HG03025 (cell line): Measurements from ENCODE around the gene TBC1D22A.

Experiments
- ATAC-seq: cut with Tn5 transposase; IDR thresholded peaks from one replicate; pipeline ENCODE4 v1.9.1; 2021; ENCODE audit warnings: mild to moderate bottlenecking, moderate library complexity; ENCODE audit not compliant: unreplicated experiment, low FRiP score

TBC1D22A gene

DNA sequence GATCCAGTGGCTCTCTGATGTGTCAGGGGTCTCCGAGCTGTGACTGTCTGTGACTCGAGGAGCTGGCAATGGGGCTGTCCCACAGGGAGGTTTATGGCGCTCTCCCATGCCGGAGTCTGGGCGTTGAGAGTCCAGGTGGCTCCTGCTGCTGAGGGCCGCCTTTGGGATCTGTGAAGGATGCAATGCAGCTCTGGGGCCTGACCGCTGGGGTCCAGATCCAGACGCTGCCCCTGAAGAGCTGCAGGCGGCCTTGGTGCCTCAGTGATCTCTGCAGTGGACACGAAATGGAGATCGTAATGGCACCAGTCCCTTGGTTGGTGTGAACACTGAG lies 155.3 kb downstream of the TBC1D22A start:
- no peak for ATAC-seq

DNA sequence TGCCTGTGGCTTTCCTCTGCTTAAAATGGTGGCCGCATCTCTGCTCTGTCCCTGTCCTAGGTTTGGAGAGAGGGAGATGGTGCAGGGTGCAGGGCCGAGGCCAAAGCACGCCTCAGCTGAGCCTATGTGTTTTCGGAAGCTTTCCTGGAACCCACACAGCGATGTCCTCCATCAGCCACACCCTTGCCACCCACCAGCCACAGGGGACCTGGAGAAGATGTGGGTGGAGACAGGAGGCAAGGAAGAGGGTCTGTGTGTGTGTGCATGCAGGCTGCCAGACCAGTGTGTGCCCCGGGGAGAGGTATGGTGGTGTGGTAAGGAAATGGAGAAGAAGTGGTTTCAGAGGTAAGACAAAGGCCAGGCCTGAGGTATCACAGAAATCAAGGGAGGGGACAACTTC lies 155.7 kb downstream of the TBC1D22A start:
- ATAC-seq = no peak

DNA sequence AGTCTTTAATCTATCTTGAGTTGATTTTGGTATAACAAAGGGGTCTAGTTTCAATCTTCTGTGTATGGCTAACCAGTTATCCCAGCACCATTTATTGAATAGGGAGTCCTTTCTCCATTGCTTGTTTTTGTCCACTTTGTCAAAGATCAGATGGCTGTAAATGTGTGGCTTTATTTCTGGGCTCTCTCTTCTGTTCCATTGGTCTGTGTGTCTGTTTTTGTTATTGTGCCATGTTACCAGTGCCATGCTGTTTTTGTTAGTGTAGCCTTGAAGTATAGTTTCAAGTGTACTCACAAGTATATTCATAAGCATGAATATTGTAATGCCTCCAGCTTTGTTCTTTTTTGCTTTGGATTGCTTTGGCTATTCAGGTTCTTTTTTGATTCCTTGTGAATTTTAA lies 159.6 kb downstream of the TBC1D22A start:
- ATAC-seq = no peak

DNA sequence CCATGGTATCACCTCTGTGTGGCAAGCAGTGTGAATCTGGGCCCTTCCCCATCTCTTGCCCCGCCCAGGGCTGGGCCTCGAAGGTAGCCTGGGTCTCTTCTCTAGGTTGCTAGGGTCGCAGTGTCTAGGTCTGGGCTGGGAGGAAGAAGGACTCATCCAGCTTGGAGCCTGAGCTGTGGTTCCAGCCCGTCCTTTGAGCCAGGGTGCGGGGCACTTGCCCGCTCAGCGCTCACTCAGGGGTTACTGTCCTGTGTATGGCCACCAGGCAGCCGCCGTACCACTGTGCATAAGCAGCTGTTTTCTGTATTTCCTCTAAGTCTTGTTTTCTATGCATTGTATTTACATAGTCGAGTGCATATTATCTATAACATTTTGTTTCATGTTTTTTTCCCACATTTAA lies 160.9 kb downstream of the TBC1D22A start:
- ATAC-seq = no peak

DNA sequence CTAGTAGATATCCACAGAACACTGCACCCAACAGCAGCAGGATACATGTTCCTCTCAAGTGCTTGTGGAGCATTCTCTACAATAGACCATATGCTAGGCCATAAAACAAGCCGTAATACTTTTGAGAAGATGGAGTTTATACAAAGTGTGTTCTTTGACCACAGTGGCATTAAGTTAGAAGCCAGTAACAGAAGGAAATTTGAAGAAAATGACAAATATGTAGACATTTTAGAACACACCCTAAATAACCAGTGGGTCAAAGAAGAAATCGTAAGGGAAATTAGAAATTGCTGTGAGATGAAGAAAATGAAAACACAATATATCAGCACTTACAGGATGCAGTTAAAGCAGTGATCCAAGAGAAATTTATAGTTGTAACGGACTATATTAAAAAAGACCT lies 163.4 kb downstream of the TBC1D22A start:
- no peak for ATAC-seq

DNA sequence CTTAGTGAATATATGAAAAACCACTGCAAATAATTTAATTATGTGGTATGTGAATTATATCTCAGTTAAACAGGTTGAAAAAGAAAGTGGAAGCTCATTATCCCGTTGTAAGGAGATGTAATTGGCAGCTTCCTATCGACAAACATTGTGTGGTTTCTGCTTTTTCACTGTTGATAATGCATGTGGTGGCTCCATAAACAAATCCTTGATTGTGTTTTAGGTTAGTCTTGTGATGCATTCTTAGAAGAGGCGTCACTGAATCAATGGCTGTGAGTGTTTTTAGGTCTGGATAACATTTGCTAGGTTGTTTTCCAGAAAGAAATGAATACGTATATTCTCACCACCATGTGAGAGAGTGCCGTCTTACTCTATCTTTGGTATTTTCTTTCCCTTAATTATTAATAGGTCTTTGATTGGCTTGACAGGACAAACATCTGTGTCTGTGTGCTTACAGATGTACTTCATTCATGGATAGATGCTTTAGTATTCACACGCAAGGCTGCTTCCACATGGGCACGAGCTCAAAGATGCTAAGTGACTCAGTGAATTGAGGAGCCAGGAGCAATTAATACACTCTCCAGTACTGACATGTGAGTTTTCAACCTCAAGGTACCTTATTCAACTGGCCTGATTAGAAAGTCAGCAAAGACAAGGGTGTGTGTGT lies 166.7 kb downstream of the TBC1D22A start:
- ATAC-seq = no peak

DNA sequence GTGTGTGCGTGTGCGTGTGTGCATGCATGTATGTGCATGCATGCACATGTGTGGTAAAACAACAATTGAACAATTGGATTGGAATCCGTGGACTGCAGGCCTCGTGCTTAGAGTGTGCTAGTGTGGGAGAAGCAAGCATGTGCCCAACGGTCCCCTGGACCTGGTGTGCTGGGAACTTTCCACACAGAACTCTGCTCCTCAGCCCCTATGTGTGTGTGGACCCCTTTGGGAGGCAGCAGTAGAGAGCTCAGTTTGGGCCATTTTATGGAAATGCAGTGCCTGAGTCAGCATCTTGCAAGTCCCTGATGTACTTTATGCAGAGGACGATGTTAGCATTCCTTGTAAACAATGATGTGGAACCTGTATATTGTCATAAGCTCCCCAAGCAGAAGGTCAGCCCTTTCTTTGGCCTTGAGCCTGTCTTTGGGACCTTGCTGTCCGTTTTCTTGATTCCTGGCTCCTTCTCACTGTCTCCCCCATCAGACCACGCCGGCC lies 167.3 kb downstream of the TBC1D22A start:
- ATAC-seq = no peak

DNA sequence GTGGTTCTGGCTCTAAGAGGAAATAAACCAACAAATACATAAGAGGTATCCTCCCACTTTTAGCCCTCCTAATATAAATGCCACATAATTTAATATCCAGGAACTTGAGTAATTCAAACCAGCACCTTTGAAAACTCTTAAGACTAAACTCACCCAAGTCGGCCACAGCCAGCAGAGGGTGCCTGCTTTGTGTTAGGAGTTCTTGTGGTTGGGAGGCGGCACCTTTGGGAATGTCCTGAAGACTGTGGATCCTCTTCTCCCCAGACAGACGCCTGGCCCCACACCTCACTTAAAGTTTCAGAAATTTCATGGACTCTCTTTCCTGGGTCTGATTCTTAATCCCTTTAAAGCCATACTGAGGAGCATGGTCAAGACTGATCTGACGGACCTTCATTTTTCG lies 169.0 kb downstream of the TBC1D22A start:
- ATAC-seq = no peak

DNA sequence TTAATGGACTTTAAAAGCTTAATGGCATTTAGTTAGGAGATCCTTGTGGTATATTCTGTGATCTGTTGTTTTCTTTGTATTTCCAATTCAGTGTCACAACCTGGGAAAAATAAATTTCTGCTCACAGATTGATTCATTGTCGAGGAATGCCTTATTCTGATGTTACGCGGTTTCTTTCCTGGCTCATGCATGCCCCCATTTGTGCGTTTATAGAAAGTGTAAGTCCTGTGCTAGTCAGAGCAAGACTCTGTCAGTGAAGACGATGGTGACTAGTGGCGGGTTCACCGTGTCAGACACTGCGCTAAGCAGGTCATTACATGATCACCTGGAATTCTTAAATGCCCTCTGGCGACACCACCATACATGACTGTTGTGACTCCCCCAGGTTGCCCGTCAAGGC lies 169.4 kb downstream of the TBC1D22A start:
- no peak for ATAC-seq

DNA sequence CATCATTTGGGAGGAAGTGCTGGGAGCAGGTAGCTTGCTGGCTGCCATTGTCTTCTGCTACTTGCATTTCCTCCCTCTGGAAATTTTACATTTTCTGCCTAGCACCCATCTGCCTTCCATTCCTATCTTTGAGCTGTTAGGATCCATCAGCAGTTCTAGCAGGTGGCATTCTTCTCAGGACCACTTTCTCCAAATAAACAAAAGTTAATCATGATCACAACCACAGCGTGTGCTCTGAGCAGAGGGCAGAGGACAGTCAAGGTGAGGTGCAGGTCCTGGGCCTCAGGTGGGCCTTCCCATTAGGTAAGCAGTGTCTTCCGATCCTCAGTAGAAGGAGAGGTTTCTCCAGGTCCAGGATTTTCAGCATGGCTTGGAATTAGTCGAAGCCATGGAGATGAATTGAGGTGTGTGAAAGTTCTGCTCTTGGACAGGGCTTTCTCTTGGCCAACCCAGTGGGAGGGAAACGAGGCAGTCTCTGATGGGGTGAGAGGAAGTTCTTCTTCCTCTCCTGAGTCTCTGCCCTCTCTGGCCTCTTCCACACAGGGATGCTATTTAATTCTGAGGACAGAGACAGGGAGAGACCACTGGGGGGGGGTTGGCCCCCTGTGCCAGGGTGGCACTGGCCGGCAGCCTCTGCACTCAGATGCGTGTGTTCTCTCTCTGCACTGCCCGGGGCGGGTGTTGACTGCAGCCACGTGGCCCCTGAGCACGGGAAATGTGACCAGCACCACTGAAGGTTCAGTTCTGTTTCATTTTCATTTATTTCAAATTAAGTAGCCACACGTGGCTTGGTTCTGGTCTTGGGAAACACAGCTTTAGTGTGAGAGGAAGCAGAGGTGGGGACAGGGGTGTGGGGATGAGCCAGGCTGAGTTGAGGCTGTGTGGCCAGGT lies 170.8 kb downstream of the TBC1D22A start:
- no peak for ATAC-seq

DNA sequence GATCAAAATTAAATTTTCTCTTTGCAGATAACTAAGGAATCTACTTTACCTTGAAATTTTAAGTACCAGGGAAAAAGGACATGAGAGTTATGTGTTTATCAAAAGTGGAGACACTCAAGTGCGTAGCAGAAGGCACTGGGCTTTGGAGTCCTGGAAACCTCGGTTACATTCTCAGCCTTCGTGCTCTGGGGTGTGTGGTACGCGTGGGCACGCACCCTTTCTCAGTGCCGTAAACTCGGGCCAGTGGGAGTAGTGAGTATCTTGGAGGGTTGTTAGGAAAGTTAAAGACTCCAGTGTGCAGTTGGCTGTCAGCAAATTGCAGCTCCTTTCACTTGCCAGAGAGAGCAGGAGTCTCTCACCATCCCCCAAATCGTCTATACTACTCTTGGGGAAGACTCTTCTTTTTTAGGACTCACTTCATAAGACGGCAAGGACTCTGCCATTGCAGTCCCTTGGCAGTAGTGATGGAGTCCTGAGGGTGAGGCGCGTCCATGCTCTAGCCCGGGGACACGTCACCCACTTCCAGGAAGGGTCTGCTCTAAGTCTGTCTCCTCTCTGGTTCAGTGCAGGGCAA lies 171.8 kb downstream of the TBC1D22A start:
- no peak for ATAC-seq

DNA sequence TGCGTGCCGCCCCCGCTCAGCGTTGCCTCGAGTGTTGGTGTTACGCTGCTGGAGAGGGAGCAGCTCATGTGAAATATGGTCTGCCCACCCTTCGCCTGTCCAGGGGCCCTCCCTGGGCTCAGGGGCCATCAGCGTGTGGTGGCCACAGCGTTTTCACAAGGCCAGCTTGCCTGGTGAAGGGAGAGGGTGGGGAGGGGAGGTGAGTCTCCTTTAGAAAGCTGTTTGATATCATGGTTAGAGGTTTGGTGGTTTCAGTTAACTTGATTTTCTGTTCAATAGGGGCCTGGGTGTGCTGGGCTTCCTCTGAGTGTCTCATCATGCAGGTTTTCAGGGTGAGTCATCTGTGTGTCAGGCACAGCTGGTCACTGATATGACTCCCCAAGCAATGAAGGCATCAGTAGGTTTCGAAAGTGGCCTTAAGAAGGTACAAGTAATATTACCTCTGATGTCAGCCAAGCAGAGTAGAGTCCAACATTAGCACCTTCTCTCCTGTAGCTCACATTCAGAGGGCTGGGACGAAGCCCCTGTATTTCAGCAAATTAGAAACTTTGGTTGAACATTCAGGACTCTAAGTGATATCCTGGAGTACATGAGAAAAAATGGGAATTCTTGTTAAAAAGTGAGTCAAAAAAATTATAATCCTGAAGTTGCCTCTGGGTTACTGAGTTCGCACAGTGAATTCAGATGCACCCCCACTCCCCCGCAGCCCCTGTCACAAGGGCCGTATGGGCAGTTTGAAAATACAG lies 172.5 kb downstream of the TBC1D22A start:
- no peak for ATAC-seq

DNA sequence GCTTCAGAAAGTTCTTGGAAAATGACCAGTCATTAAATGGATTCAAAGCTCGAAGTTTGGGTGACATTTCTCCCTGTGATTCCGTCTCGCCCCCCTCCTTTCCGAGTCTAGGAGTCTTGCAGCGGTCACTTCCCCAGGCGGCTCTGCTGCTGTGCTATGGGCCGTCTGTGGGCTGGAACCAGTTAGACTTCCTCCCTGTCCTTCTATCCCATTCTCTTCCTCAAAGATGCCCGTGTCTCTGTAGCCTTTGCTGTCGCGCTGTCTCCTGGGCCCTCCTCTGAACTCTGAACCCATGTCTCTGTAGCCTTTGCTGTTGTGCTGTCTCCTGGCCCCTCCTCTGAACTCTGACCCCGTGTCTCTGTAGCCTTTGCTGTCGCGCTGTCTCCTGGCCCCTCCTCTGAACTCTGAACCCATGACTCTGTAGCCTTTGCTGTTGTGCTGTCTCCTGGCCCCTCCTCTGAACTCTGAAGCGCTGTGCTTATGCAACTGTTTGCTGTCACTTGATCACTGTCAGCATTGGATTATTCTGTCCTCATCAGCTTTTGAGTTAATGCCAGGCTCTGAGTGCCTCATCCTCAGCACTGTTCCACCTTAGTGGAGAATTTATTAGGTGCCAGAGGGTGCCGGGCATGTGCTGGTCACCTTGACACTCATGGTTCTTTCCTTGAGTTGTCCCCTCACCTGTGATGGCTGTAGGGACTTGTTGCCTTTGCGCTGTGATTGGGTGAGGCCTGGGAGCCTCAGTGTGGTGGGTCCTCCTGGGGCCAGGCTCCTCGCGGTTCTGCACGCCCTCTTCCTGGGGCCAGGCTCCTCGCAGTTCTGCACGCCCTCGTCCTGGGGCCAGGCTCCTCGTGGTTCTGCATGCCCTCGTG lies 173.3 kb downstream of the TBC1D22A start:
- no peak for ATAC-seq

DNA sequence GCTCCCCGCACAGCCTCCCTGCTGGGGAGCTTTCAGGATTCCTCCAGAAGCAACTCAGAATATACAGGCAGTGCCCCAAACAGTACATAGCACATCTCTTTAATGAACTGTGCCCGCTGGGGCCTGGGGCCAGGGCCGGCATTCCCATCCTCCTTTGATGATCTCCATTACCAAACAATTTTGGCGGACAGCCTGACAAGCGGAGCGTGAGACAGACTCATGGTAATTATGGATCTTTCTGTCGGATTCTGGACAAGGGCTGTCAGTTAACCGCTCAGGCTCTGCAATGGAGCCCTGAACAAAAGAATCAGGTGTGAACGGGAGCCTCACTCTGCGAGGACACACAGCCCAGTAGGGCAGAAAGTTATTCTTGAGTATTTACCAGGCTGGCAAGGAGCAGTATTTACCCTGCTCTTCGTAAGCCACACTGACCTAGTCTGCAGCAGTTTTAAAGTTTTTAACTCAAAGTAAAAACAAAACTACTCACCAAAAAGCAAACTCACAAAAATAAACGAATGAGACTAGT lies 174.0 kb downstream of the TBC1D22A start:
- no peak for ATAC-seq

DNA sequence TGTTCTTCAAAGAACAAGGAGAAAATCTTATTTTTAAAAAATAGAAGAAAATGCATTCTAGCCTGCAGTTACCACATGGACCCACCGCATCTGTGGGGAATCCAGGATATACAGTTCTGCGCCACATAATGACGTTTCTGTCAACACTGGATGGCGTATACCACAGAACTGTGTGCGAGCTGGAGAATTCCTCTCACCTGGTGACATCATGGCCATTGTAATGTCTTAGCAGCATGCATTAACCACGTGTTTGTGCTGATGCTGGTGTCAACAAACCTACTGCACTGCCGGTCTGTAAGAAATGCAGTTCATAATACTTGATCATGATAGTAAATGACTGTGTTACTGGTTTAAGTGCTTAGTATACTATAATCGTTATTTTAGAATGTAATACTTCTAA lies 174.7 kb downstream of the TBC1D22A start:
- ATAC-seq = no peak

DNA sequence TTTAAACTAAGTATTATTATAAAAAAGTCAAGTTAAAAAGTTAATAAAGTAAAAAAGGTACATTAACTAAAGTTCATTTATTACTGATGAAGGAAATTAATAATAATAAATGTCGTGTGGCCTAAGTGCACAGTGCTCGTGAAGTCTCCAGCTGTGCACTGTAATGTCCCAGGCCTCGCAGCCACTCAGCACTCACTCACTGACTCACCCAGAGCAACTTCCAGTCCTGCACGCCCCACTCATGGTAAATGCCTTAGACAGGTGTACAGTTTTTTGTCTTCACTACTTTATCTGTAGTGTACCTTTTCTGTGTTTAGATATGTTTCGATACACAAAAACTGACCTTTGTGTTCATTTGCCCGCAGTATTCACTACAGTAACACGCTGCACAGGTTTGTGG lies 175.5 kb downstream of the TBC1D22A start:
- no peak for ATAC-seq

DNA sequence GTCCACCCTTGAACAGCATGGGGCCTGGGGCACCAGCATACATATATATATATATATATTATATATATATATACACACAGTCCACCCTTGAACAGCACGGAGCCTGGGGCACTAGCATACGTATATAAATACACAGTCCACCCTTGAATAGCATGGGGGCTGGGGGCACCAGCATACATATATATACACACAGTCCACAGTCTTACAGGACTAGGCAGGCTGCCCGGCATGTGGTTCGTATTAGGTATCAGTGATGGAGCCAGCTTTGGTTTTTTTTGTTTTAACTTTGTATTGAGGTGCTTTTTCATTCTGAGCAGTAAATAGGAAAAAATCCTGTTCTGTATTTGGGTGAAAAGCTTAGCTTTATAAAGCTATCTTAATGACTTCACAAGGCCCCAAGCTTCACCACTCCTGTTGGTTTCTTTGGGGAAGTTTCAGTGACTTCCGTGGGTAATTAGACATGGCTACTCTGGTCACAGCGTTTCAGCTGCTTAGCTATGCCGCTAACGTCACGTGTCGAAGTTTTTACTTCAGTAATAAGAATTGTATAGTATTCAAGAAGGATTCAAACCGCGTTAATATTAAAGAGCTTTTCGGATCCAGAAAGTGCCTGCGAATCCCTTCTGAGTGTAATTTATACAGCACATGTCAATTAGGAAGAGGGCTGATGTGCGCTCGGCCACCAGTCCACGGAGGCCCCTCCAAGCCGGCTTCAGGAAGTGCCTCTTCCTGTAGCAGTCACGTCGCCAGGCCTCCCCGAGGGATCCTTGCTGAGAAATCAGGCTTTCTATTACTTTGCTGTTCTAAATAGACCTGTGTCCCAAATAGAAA lies 179.7 kb downstream of the TBC1D22A start:
- no peak for ATAC-seq

DNA sequence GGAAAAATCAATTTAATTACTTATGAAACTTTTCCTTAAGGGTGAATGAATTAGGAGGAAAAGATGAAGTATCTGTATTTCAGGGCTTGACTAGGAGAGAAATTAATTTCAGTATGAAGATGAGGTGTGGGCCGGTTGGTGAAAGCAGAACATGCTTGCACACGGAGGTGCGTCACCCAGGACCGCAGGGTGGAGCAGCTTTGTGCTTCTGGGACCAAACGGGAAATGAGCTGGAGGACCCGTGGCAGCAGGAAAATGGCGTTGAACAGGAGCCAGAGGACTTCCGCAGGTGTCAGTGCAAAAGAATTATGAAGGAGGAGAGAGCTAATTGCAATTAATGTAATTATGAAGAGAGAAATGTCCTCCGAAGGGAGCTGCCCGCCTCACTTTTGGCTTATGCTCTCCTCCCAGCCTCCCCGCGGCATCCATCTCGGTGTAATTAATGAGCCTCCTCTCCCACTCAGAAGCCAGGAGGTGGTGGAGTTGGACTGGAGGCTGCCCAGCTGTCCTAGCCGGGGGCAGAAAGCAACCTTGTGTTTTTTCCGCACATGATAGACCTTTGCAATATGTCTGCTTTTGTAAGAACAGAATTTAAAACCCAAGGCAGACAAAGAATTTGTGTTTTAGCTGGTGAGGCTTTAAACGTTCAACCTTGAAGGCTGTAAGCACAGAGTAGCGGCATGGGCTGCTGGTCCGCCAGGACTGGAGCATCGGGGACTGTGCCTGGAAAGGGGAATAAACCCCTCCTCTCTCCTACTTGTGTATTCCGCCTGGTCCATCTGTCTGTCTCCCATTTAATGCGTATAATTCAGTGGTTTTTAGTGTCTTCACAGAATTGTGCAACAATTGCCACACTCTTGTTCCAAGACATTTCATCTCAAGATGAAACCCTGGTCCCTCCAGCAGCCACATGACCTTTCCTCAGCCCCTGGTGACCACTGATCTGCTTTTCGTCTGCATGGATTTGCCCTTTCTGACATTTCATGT lies 180.6 kb downstream of the TBC1D22A start:
- ATAC-seq = no peak
